Naive thymus-derived CD8-positive, alpha-beta T cell (primary cell): ENCODE measurements around the gene EEF1A2. TPM values are rescaled to one million over a fixed set of nuclear protein-coding genes. Genes with fewer than 3 reads are reported as not detected.

ENCODE experiments used
- ATAC-seq, 2 donors: fragments of 150-1000 bp; cut with Tn5 transposase in 1 of 2; sonication (Bioruptor Pico), chemical (Tn5 transposase) in 1 of 2; 1 replicate in 1 of 2; 2 replicates in 1 of 2; pipeline ENCODE4 v1.10.0; 2021; ENCODE audit warnings: mild to moderate bottlenecking in 2 of 2, moderate library complexity in 2 of 2
- POLR2A ChIA-PET: fragments of 350-600 bp; sonication (Branson Sonifier 250); formaldehyde crosslinking; loops from one replicate; lab custom pipeline; 2021; ENCODE audit warnings: antibody characterized with exemption; lab: Charles Lee
- DNase-seq, 10 donors: peaks; one replicate each; pipeline versions ENCODE4 v3.0.0 to v3.0.0-alpha.2; 2020 to 2022
- H3K27ac Mint-ChIP-seq, 10 donors: one replicate each; pipeline ENCODE4 v1.8.0; 2020 to 2022; ENCODE audit warnings: mild to moderate bottlenecking in 10 of 10, mixed read lengths in 10 of 10, moderate library complexity in 4 of 10, inconsistent platforms in 1 of 10
- H3K27me3 Mint-ChIP-seq, 5 donors: one replicate each; pipeline ENCODE4 v1.8.0; 2021 to 2022; ENCODE audit warnings: mixed read lengths in 5 of 5
- H3K36me3 Mint-ChIP-seq, 3 donors: one replicate each; pipeline ENCODE4 v1.8.0; 2020 to 2022; ENCODE audit warnings: mixed read lengths in 3 of 3, mild to moderate bottlenecking in 2 of 3, inconsistent platforms in 1 of 3
- H3K4me1 Mint-ChIP-seq, 4 donors: one replicate each; pipeline ENCODE4 v1.8.0; 2021 to 2022; ENCODE audit warnings: mixed read lengths in 4 of 4
- H3K4me3 Mint-ChIP-seq, 10 donors: one replicate each; pipeline ENCODE4 v1.8.0; 2020 to 2022; ENCODE audit warnings: mild to moderate bottlenecking in 10 of 10, mixed read lengths in 10 of 10, moderate library complexity in 6 of 10, inconsistent platforms in 1 of 10
- H3K9me3 Mint-ChIP-seq, 9 donors: one replicate each; pipeline ENCODE4 v1.8.0; 2020 to 2022; ENCODE audit warnings: mixed read lengths in 9 of 9, mild to moderate bottlenecking in 3 of 9, inconsistent platforms in 1 of 9, moderate library complexity in 1 of 9
- polyA plus RNA-seq, 3 donors: library from polyadenylated mRNA; unstranded; fragments of 300-500 nt; fragmentation: Illumina TruSeq; gene quantifications; one replicate each; pipeline ENCODE4 v1.2.3, GENCODE V29; 2021
- total RNA-seq, 8 experiments: library from RNA in 2 of 8; stranded (reverse) in 2 of 8; gene quantifications; one replicate each; pipeline ENCODE4 v1.2.3 and lab custom pipeline; 2021 to 2026

The EEF1A2 gene
- total and polyA plus RNA-seq, 5 experiments from 2014 or later = 0.16 to 0.18 TPM; not detected in 3

DNA sequence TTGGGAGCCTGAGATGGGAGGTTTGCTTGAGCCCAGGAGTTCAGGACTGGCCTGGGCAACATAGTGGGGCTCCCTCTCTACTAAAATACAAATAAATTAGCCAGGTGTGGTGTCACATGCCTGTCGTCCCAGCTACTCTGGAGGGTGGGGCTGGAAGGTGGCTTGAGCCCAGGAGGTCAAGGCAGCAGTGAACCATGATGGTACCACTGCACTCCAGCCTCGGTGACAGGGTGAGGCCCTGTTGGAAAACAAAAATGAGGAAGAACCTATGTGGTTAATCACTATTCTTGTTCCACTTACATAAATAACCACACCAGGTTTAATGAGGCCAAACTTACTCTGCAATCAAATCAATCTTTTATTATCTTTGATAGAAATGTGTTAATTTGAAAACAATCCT, 27.1 kb upstream of the EEF1A2 start:
- H3K27me3 Mint-ChIP-seq = no peaks in the 10 kb centered on the region
- POLR2A ChIA-PET = interaction anchor here (1.7 kb wide), 1 partner anchor 26 kb away, joined by 3 read pairs; no protein-coding TSS in a partner anchor
- H3K4me1 Mint-ChIP-seq = peaks cover 6 to 20% (median 15%) of the 10 kb centered on the region in 4 donors
- ATAC-seq = no peak
- H3K9me3 Mint-ChIP-seq = peaks cover 0 to 6% (median 1%) of the 10 kb centered on the region in 9 donors
- peak overlapping the region in 2 of 10 donors; percentile 57 to 82 for H3K27ac Mint-ChIP-seq
- no peak overlapping the region for H3K4me3 Mint-ChIP-seq
- peaks cover 0 to 17% (median 16%) of the 10 kb centered on the region in 3 donors for H3K36me3 Mint-ChIP-seq
- no peak for DNase-seq

DNA sequence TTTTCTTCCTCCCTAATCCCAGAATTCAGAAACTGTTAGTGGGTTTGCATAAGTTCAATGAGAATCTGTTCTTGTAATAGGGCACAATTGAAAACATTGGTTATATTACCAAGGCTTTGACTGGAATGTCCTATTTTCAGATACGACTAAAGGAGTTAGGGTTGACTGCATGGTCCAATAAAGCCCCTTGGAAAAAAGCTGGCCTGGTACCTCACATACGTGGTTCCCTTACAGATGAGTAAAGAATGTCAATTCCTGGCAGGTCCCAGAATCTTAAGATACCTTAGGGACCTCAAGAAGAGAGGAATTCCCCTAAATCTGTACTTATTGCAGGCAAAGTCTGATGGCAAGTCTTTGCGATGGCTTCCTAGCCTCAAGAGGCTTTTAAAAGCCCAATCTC, 26.3 kb upstream of the EEF1A2 start:
- Mint-ChIP-seq H3K4me3 (peak overlapping the region in 3 of 10 donors; percentile 11 to 54 (median 14)), H3K27ac (peak overlapping the region in 3 of 10 donors; percentile 43 to 68 (median 57)), H3K9me3 (peaks cover 0 to 6% (median 1%) of the 10 kb centered on the region in 9 donors), H3K4me1 (peaks cover 6 to 20% (median 15%) of the 10 kb centered on the region in 4 donors), H3K27me3 (no peaks in the 10 kb centered on the region), H3K36me3 (peaks cover 0 to 17% (median 16%) of the 10 kb centered on the region in 3 donors)
- ATAC-seq (no peak), DNase-seq (no peak)
- POLR2A ChIA-PET = interaction anchor here (1.7 kb wide), 1 partner anchor 27 kb away, joined by 3 read pairs; no protein-coding TSS in a partner anchor

- DNase-seq = peak in 1 of 10 donors; percentile 59
- peaks cover 8 to 24% (median 17%) of the 10 kb centered on the region in 4 donors for H3K4me1 Mint-ChIP-seq
- POLR2A ChIA-PET = interaction anchor here (0.6 to 7.8 kb wide), 8 partner anchors 11 to 387 kb away, joined by 3 to 174 read pairs (median 4); partner anchors contain the start of genes GMEB2, PTK6 and RTEL1
- H3K36me3 Mint-ChIP-seq = peaks cover 0 to 17% (median 16%) of the 10 kb centered on the region in 3 donors
- H3K4me3 Mint-ChIP-seq = peak overlapping the region in 8 of 10 donors; percentile 28 to 81 (median 72)
- H3K27me3 Mint-ChIP-seq = no peaks in the 10 kb centered on the region
- peaks cover 0 to 7% (median 1%) of the 10 kb centered on the region in 9 donors for H3K9me3 Mint-ChIP-seq
- peak overlapping the region in 4 of 10 donors; percentile 18 to 88 (median 60) for H3K27ac Mint-ChIP-seq
- no peak for ATAC-seq
Observed at GRCh38 chr20:63522981-63523611, 24.2 kb upstream of the EEF1A2 start.

DNA sequence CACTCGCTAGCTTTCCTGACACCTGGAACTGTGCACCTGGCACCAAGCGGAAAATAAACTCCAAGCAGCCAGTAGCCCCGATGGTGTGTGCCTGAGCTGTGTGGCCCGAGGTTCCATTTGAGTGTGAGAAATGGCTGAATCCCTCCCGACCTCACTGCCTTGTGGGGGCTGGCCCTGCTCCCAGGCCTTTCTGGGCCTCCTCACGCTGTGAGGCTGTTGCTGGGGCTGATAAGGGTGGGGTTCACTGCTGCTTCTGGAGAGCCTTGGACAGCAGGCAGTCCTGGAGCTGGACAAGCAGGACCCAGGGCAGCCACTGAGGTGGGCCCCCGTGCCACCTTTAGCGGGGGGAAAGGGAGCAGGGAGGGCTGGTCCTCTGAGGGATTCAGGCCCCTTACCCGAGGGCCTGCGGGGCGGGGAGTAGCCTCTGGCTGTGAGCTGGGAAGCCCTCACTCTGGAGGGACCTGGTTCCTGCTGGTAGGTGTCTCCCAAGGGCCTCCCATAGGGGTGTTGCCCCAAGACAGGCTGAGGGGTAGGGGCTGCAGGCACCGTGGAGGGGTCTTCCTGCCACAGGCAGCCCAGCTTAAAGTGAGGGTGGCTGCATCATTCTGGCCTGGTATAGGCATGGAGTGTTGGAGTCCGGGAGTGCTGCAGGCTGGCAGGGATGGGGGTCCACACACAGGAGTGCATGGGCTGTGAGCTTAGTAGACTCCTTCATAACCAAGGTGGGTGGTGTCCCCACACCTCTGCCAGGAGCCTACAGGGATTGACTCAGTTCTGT, 23.4 kb upstream of the EEF1A2 start:
- ATAC-seq (no peak), DNase-seq (peak in 1 of 10 donors; percentile 62)
- Mint-ChIP-seq H3K27me3 (no peaks in the 10 kb centered on the region), H3K4me3 (peak overlapping the region; percentile 58 to 81 (median 70)), H3K9me3 (peaks cover 0 to 8% (median 1%) of the 10 kb centered on the region in 9 donors), H3K27ac (peak overlapping the region in 9 of 10 donors; percentile 39 to 88 (median 79)), H3K4me1 (peaks cover 12 to 24% (median 19%) of the 10 kb centered on the region in 4 donors), H3K36me3 (peaks cover 0 to 17% (median 16%) of the 10 kb centered on the region in 3 donors)
- POLR2A ChIA-PET = interaction anchor here (0.7 to 7.8 kb wide), 10 partner anchors 12 to 434 kb away, joined by 3 to 174 read pairs (median 6); partner anchors contain the start of genes ARFRP1, GMEB2, PTK6 and RTEL1

GRCh38 chr20:63521602-63522001, 22.7 kb upstream of the EEF1A2 start:
- no peaks in the 10 kb centered on the region for H3K27me3 Mint-ChIP-seq
- DNase-seq = peak in 1 of 10 donors; percentile 64
- H3K9me3 Mint-ChIP-seq = peaks cover 0 to 8% (median 1%) of the 10 kb centered on the region in 9 donors
- POLR2A ChIA-PET = interaction anchor here (0.7 to 7.8 kb wide), 34 partner anchors 11 to 734 kb away, joined by 3 to 174 read pairs (median 5); partner anchors contain the start of genes ARFRP1, GMEB2, LIME1 and PCMTD2
- peaks cover 0 to 17% (median 16%) of the 10 kb centered on the region in 3 donors for H3K36me3 Mint-ChIP-seq
- H3K27ac Mint-ChIP-seq = peak overlapping the region in 6 of 10 donors; percentile 31 to 88 (median 62)
- H3K4me3 Mint-ChIP-seq = peak overlapping the region; percentile 58 to 89 (median 76)
- H3K4me1 Mint-ChIP-seq = peaks cover 12 to 24% (median 19%) of the 10 kb centered on the region in 4 donors
- ATAC-seq = no peak

DNA sequence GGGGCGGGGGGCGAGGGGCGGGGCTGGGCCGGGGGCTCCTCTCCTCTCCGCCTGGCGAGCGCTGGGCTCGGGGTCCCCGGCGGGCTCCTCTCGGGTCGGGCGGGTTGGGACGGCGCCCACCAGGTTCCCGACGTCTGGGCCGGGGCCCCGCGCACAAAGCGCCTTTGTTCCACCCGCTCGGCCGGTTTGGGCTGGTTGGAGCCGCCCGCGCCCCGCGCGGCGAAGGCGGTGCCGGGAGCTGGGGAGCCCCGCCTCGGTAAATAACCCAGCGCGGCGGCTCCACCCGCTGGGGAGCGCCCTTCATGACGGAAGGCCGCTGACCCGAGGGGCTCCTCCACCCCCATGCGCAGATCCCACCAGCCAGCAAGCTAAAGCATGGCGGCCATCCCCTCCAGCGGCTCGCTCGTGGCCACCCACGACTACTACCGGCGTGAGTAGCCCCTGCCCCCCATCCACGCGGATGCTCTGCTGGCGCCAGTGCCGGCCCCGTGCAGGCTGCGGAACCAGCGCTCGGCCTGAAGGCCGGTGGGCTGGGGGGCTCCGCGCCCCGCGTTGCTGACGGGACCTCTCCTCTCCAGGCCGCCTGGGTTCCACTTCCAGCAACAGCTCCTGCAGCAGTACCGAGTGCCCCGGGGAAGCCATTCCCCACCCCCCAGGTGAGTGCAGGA, 22.2 kb upstream of the EEF1A2 start:
- Mint-ChIP-seq H3K4me3 (peak overlapping the region; percentile 69 to 89 (median 76)), H3K4me1 (peaks cover 12 to 24% (median 17%) of the 10 kb centered on the region in 4 donors), H3K36me3 (peaks cover 0 to 17% (median 16%) of the 10 kb centered on the region in 3 donors), H3K27me3 (no peaks in the 10 kb centered on the region), H3K9me3 (peaks cover 0 to 8% (median 1%) of the 10 kb centered on the region in 9 donors), H3K27ac (peak overlapping the region in 6 of 10 donors; percentile 31 to 88 (median 62))
- ATAC-seq (peak; percentile 56 to 73), DNase-seq (peak in 9 of 10 donors; percentile 58 to 84 (median 75))
- POLR2A ChIA-PET = interaction anchor here (0.7 to 7.8 kb wide), 35 partner anchors 10 to 735 kb away, joined by 3 to 174 read pairs (median 5); partner anchors contain the start of genes ARFRP1, GMEB2, LIME1 and PCMTD2

GRCh38 chr20:63520504-63520933, 21.6 kb upstream of the EEF1A2 start, which contains the start of gene PPDPF:
Gene PPDPF, plus strand, starts transcription at chr20:63520765. Its CDS starts 544 bp downstream, at chr20:63521309.
- peak within 1 kb of the TSS; percentile 74 to 89 (median 82) for H3K4me3 Mint-ChIP-seq
- H3K27me3 Mint-ChIP-seq = peaks cover 0 to 2% (median 0%) of the 10 kb centered on the region in 5 donors
- H3K36me3 Mint-ChIP-seq = peaks cover 0 to 17% (median 16%) of the 10 kb centered on the region in 3 donors
- peak; percentile 74 to 94 (median 86) for DNase-seq
- peak; percentile 78 for ATAC-seq
- peak within 1 kb of the TSS; percentile 44 to 92 (median 84) for H3K27ac Mint-ChIP-seq
- H3K9me3 Mint-ChIP-seq = peaks cover 0 to 8% (median 2%) of the 10 kb centered on the region in 9 donors
- POLR2A ChIA-PET = interaction anchor here (1.0 to 7.8 kb wide), 29 partner anchors 10 to 735 kb away, joined by 3 to 174 read pairs (median 5); partner anchors contain the start of genes GMEB2, LIME1, PCMTD2 and PRPF6
- H3K4me1 Mint-ChIP-seq = peaks cover 12 to 24% (median 14%) of the 10 kb centered on the region in 4 donors

DNA sequence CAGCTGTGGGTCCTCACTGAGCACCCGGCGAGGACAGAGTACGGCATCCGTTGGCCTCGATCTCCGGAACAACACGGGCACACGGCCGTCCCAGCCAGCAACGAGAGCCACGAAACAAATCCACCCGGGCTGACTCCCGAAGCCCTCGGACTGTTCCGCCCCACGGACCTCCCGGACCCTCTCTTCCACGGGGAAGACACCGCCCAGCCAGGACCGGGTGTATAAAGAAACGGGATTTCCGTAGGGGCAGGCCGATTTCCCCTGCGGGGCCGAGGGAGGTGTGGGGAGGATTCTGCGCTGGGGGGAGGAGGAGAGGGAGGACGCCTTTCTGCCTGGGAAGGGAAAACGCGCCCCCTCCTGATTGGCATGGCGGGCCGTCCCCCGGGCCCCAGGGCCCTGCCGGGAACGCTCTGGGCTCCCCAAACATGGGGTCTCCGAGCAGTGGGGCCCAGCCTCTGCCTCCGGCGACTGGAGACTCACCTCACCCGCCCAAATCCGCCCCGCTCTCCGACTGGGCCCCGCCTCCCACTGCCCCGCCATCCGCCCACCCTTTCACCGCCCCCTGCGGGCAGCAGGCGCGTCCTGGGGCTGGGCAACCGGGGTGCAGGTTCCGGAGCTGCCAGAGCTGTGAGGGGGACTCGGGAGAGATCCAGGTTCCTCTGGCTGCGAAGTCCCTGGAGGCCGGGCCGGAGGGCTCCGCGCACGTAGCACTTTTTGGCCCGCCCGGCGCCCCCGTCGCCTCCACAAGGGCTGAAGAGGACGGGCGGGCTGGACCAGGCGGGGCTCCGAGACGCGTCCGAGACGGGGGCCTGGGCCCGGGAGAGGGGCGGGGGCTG, 21.0 kb upstream of the EEF1A2 start:
- DNase-seq (peak in 9 of 10 donors; percentile 37 to 84 (median 66)), ATAC-seq (peak; percentile 46 to 68)
- Mint-ChIP-seq H3K4me1 (peaks cover 10 to 20% (median 15%) of the 10 kb centered on the region in 4 donors), H3K27me3 (peaks cover 0 to 5% (median 0%) of the 10 kb centered on the region in 5 donors), H3K27ac (peak overlapping the region; percentile 44 to 90 (median 78)), H3K4me3 (peak overlapping the region; percentile 72 to 86 (median 80)), H3K9me3 (peaks cover 0 to 12% (median 2%) of the 10 kb centered on the region in 9 donors), H3K36me3 (peaks cover 0 to 17% (median 16%) of the 10 kb centered on the region in 3 donors)
- POLR2A ChIA-PET = interaction anchor here (1.2 to 7.8 kb wide), 20 partner anchors 9 to 736 kb away, joined by 3 to 174 read pairs (median 7); partner anchors contain the start of genes GMEB2, PCMTD2, PRPF6 and PTK6

GRCh38 chr20:63518946-63519667, 20.2 kb upstream of the EEF1A2 start:
- DNase-seq (peak in 2 of 10 donors; percentile 17 to 63), ATAC-seq (no peak)
- POLR2A ChIA-PET = interaction anchor here (2.5 to 7.8 kb wide), 3 partner anchors 15 to 80 kb away, joined by 6 to 174 read pairs (median 41); partner anchors contain the start of gene PTK6
- peaks cover 0 to 16% (median 12%) of the 10 kb centered on the region in 3 donors for H3K36me3 Mint-ChIP-seq
- H3K9me3 Mint-ChIP-seq = peaks cover 0 to 12% (median 4%) of the 10 kb centered on the region in 9 donors
- H3K27ac Mint-ChIP-seq = peak overlapping the region; percentile 25 to 90 (median 78)
- H3K4me3 Mint-ChIP-seq = peak overlapping the region; percentile 72 to 86 (median 80)
- peaks cover 9 to 18% (median 15%) of the 10 kb centered on the region in 4 donors for H3K4me1 Mint-ChIP-seq
- peaks cover 0 to 7% (median 0%) of the 10 kb centered on the region in 5 donors for H3K27me3 Mint-ChIP-seq
